Hepatocyte (in vitro differentiated cells): ENCODE measurements around the gene EGFL7. TPM values are rescaled to one million over a fixed set of nuclear protein-coding genes. Genes with fewer than 3 reads are reported as not detected.
A peak's percentile ranks its signal among the peaks of the same experiment; 100 is the strongest.

Source experiments
- DNase-seq: peaks from one replicate; pipeline ENCODE4 v3.0.0-alpha.2; 2016; ENCODE audit warnings: low spot score
- H2AFZ ChIP-seq: fragments of 200-600 bp; sonication (generic); 2 replicates; pipeline ENCODE4 v1.6.0; 2016; ENCODE audit warnings: antibody characterized with exemption, mild to moderate bottlenecking
- H3K27ac ChIP-seq: fragments of 200-600 bp; sonication (generic); 2 replicates; pipeline ENCODE4 v1.5.1; 2016; ENCODE audit warnings: mild to moderate bottlenecking
- H3K27me3 ChIP-seq: fragments of 200-600 bp; sonication (generic); 2 replicates; pipeline ENCODE4 v1.6.1; 2016
- H3K36me3 ChIP-seq: fragments of 200-600 bp; sonication (generic); replicated peaks from 2 replicates; pipeline ENCODE4 v1.5.1; 2016; ENCODE audit warnings: low read depth; ENCODE audit not compliant: insufficient read depth
- H3K4me1 ChIP-seq: fragments of 200-600 bp; sonication (generic); 2 replicates; pipeline ENCODE4 v1.5.1; 2016; ENCODE audit warnings: mild to moderate bottlenecking, moderate library complexity; ENCODE audit not compliant: insufficient read depth
- H3K4me2 ChIP-seq: fragments of 200-600 bp; sonication (generic); 2 replicates; pipeline ENCODE4 v1.6.0; 2016
- H3K4me3 ChIP-seq: fragments of 200-600 bp; sonication (generic); 2 replicates; pipeline ENCODE4 v1.5.1; 2016; ENCODE audit warnings: mild to moderate bottlenecking
- H3K79me2 ChIP-seq: fragments of 200-600 bp; sonication (generic); 2 replicates; pipeline ENCODE4 v1.6.0; 2017; ENCODE audit warnings: mild to moderate bottlenecking
- H3K9me2 ChIP-seq: fragments of 200-600 bp; sonication (generic); replicated peaks from 2 replicates; pipeline ENCODE4 v1.6.0; 2017; ENCODE audit warnings: mild to moderate bottlenecking; ENCODE audit not compliant: insufficient read depth
- H3K9me3 ChIP-seq: fragments of 200-600 bp; sonication (generic); 2 replicates; pipeline ENCODE4 v1.5.1; 2016; ENCODE audit warnings: low read depth, mild to moderate bottlenecking
- H4K20me1 ChIP-seq: fragments of 200-600 bp; sonication (generic); 2 replicates; pipeline ENCODE4 v1.6.0; 2016; ENCODE audit warnings: mild to moderate bottlenecking; ENCODE audit not compliant: insufficient read depth, poor library complexity, severe bottlenecking
- EZH2 ChIP-seq: fragments of 200-600 bp; sonication (generic); IDR thresholded peaks from 2 replicates; pipeline ENCODE4 v1.6.1; 2016; ENCODE audit warnings: antibody characterized with exemption, mild to moderate bottlenecking, borderline replicate concordance
- EZH2phosphoT487 ChIP-seq: fragments of 200-600 bp; sonication (generic); IDR thresholded peaks from one replicate; pipeline ENCODE4 v1.6.1; 2018; ENCODE audit warnings: antibody characterized with exemption, mild to moderate bottlenecking, low read depth, moderate library complexity; ENCODE audit not compliant: unreplicated experiment, severe bottlenecking
- WGBS: methylation state at CpG from one replicate; pipeline ENCODE4 v1.1.6; 2016; ENCODE audit warnings: low lambda C conversion rate; ENCODE audit errors: missing lambda C conversion rate; 5-methylcytosine and 5-hydroxymethylcytosine counted together
- polyA plus RNA-seq: library from polyadenylated mRNA; unstranded; fragments of >200 nt; fragmentation: Nextera tagmentation; extraction: Ambion mirVana; gene quantifications from 2 replicates; pipeline ENCODE4 v1.2.1, GENCODE V29; 2016
- total RNA-seq: library from RNA; depleted of rRNA; stranded (reverse); fragments of >200 nt; gene quantifications from 2 replicates; pipeline ENCODE4 v1.2.3, GENCODE V29; 2014
- TF ChIP-seq, protein P1 (sequence below): fragments of 200-600 bp; sonication (generic); IDR thresholded peaks from 2 replicates; pipeline ENCODE4 v1.5.1; 2016; ENCODE audit warnings: antibody characterized with exemption, mild to moderate bottlenecking; ENCODE audit not compliant: poor library complexity

Gene EGFL7
- total and polyA plus RNA-seq, 2 experiments from 2014 or later = 50.0 to 82.5 TPM

DNA sequence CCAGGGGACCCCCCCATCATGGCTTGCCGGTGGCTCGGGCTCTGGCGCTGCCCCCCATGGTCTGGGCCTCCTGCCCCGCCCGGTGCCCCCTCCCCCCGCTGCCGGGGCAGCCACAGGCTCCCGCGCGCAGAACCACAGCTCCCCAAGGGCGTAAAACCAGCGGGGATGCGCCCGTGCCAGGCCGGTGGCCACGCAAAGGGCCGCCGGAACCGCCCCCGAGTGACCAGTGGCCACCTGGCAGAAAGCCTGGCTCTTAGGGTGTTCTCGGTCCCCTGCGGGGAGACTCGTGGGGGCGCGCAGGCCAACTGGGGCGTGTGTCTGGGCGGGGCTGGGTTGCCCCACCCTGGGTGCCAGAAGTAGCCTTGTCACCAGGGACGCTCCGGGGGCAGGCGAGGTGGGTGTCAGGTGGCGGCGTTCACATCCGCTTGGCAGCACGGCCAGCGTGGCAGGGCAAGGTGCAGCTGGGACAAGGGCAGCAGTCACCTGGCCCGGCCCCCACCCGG, 25.1 kb downstream of the EGFL7 start:
- Histone ChIP-seq H3K4me3 (no peak overlapping the region), H3K79me2 (peaks cover 41% of the 10 kb centered on the region), H3K27ac (peak overlapping the region; percentile 65), H3K36me3 (no peaks in the 10 kb centered on the region), H2AFZ (no peak overlapping the region), H3K27me3 (no peaks in the 10 kb centered on the region), H3K4me2 (peak overlapping the region; percentile 100), H3K9me2 (no peaks in the 10 kb centered on the region), H3K4me1 (peaks cover 32% of the 10 kb centered on the region), H3K9me3 (no peaks in the 10 kb centered on the region), H4K20me1 (peaks cover 27% of the 10 kb centered on the region)
- no peak for DNase-seq
- no peak for TF ChIP-seq EZH2
- TF ChIP-seq EZH2phosphoT487 = no peak
- TF ChIP-seq, protein P1, sequence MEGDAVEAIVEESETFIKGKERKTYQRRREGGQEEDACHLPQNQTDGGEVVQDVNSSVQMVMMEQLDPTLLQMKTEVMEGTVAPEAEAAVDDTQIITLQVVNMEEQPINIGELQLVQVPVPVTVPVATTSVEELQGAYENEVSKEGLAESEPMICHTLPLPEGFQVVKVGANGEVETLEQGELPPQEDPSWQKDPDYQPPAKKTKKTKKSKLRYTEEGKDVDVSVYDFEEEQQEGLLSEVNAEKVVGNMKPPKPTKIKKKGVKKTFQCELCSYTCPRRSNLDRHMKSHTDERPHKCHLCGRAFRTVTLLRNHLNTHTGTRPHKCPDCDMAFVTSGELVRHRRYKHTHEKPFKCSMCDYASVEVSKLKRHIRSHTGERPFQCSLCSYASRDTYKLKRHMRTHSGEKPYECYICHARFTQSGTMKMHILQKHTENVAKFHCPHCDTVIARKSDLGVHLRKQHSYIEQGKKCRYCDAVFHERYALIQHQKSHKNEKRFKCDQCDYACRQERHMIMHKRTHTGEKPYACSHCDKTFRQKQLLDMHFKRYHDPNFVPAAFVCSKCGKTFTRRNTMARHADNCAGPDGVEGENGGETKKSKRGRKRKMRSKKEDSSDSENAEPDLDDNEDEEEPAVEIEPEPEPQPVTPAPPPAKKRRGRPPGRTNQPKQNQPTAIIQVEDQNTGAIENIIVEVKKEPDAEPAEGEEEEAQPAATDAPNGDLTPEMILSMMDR = no peak
- whole genome bisulfite sequencing = 34% methylated on average over 29 of the region's 37 CpGs

GRCh38 chr9:136688274-136689107, 25.8 kb downstream of the EGFL7 start:
- H3K27me3 ChIP-seq = no peaks in the 10 kb centered on the region
- H3K4me3 ChIP-seq = no peak overlapping the region
- H3K36me3 ChIP-seq = no peaks in the 10 kb centered on the region
- no peaks in the 10 kb centered on the region for H3K9me2 ChIP-seq
- H2AFZ ChIP-seq = no peak overlapping the region
- peak overlapping the region; percentile 4 for H3K27ac ChIP-seq
- H3K4me2 ChIP-seq = no peak overlapping the region
- H4K20me1 ChIP-seq = peaks cover 26% of the 10 kb centered on the region
- no peaks in the 10 kb centered on the region for H3K9me3 ChIP-seq
- peaks cover 39% of the 10 kb centered on the region for H3K4me1 ChIP-seq
- peaks cover 34% of the 10 kb centered on the region for H3K79me2 ChIP-seq
- WGBS = 69% methylated on average over 21 of the region's 21 CpGs
- DNase-seq = no peak
- TF ChIP-seq, protein P1 = no peak
- TF ChIP-seq EZH2phosphoT487 = no peak
- TF ChIP-seq EZH2 = no peak

DNA sequence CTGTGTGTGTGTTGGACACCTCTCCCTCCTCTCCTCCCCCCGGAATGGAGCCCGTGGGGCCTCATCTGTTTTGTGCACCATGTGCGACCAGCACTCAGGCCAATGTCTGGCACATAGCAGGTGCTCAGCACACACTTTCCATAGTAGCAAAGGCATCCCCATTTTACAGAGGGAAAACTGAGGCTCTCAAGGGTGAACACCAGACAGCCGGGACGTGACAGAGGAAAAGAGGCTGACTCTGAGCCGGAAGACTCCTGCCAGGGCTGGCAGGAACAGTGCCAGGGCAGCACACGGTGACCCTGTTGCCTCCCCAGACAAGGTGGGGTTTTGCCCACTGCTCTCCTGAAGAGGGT, 26.4 kb downstream of the EGFL7 start:
- DNase-seq = no peak
- H3K9me2 ChIP-seq = no peaks in the 10 kb centered on the region
- H3K27me3 ChIP-seq = no peaks in the 10 kb centered on the region
- H3K4me2 ChIP-seq = no peak overlapping the region
- H4K20me1 ChIP-seq = peaks cover 20% of the 10 kb centered on the region
- TF ChIP-seq EZH2 = no peak
- TF ChIP-seq, protein P1 = no peak
- no peak for TF ChIP-seq EZH2phosphoT487
- WGBS = 93% methylated on average over 7 of the region's 7 CpGs
- no peak overlapping the region for H3K4me3 ChIP-seq
- H3K4me1 ChIP-seq = peaks cover 41% of the 10 kb centered on the region
- H3K36me3 ChIP-seq = no peaks in the 10 kb centered on the region
- no peak overlapping the region for H3K27ac ChIP-seq
- no peaks in the 10 kb centered on the region for H3K9me3 ChIP-seq
- peaks cover 28% of the 10 kb centered on the region for H3K79me2 ChIP-seq
- H2AFZ ChIP-seq = no peak overlapping the region
